HCT116 (cell line): ENCODE measurements around the gene CEP55. TPM values are rescaled to one million over a fixed set of nuclear protein-coding genes. Genes with fewer than 3 reads are reported as not detected.

Experiments used
- ATAC-seq: fragments of 200-7000 bp; cut with Tn5 transposase; 2 replicates; pipeline ENCODE4 v1.9.1; 2020; ENCODE audit warnings: mild to moderate bottlenecking, moderate library complexity
- BruUV-seq: library from RNA; stranded (reverse); fragments of 400-500 nt; replicated peaks from 2 replicates; lab custom pipeline; 2021; lab: Mats Ljungman, UMichigan
- CTCF ChIA-PET: fragments of 300-600 bp; sonication (Branson Sonifier 250); formaldehyde crosslinking; loops from one replicate; lab custom pipeline; 2021; ENCODE audit warnings: antibody characterized with exemption; lab: Charles Lee
- POLR2A ChIA-PET: fragments of 300-600, 350-600 bp; sonication (Branson Sonifier 250); formaldehyde crosslinking; loops from one replicate; lab custom pipeline; 2021; ENCODE audit warnings: antibody characterized with exemption; lab: Charles Lee
- RAD21 ChIA-PET, 2 experiments: fragments of 300-600 bp; sonication (Branson Sonifier 250); formaldehyde crosslinking; loops; one replicate each; lab custom pipeline; 2023; ENCODE audit warnings: low total read pairs in 2 of 2; ENCODE audit not compliant: uncharacterized antibody in 2 of 2, unreplicated experiment in 2 of 2, low non-redundant PET in 1 of 2; lab: Charles Lee
- DNase-seq: peaks from one replicate; pipeline ENCODE4 v3.0.0-alpha.2; 2010; ENCODE audit warnings: low read depth, low spot score
- H2AFZ ChIP-seq: fragments of 200-600 bp; shearing (Covaris generic), sonication (generic); 2 replicates; pipeline ENCODE4 v1.6.1; 2017; ENCODE audit warnings: low read depth, mixed run types, mixed read lengths, antibody characterized with exemption, low read length; ENCODE audit not compliant: poor library complexity, severe bottlenecking
- H3K27ac ChIP-seq: 2 replicates; pipeline ENCODE4 v1.5.1; 2012; ENCODE audit warnings: low read depth, low read length
- H3K27me3 ChIP-seq: fragments of 200-600 bp; sonication (generic); 2 replicates; pipeline ENCODE4 v1.6.1; 2016; ENCODE audit warnings: mixed run types, low read length, mixed read lengths; ENCODE audit not compliant: insufficient read depth
- H3K36me3 ChIP-seq, 2 experiments: fragments of 200-500 bp in 1 of 2; fragments of 200-600 bp in 1 of 2; sonication (Bioruptor generic) in 1 of 2; sonication (generic) in 1 of 2; 2 replicates each; pipeline versions ENCODE4 v1.5.1 to v1.6.1; 2014 to 2016; ENCODE audit warnings: low read length in 2 of 2, inconsistent platforms in 1 of 2, mixed read lengths in 1 of 2, mixed run types in 1 of 2; ENCODE audit not compliant: insufficient read depth in 2 of 2, control insufficient read depth in 1 of 2
- H3K4me1 ChIP-seq, 2 experiments: fragments of 200-600 bp in 1 of 2; sonication (generic) in 1 of 2; 2 replicates each; pipeline versions ENCODE4 v1.5.1 to v1.6.1; 2012 to 2017; ENCODE audit warnings: low read length in 2 of 2, inconsistent platforms in 1 of 2, mild to moderate bottlenecking in 1 of 2, mixed read lengths in 1 of 2, mixed run types in 1 of 2, moderate library complexity in 1 of 2; ENCODE audit not compliant: insufficient read depth in 2 of 2, control insufficient read depth in 1 of 2
- H3K4me2 ChIP-seq: fragments of 200-600 bp; sonication (generic); 2 replicates; pipeline ENCODE4 v1.6.1; 2017; ENCODE audit warnings: mixed run types, low read length, mixed read lengths
- H3K4me3 ChIP-seq, 2 experiments: fragments of 200-600 bp in 1 of 2; sonication (generic) in 1 of 2; replicated peaks in 1 of 2; 2 replicates each; pipeline ENCODE4 v1.5.1; 2011 to 2016; ENCODE audit warnings: low read length in 2 of 2, control low read depth in 1 of 2, low read depth in 1 of 2, mild to moderate bottlenecking in 1 of 2, mixed read lengths in 1 of 2, mixed run types in 1 of 2
- H3K79me2 ChIP-seq: fragments of 200-600 bp; sonication (generic); 2 replicates; pipeline ENCODE4 v1.6.1; 2017; ENCODE audit warnings: mild to moderate bottlenecking, mixed run types, low read length, moderate library complexity, mixed read lengths; ENCODE audit not compliant: insufficient read depth
- H3K9ac ChIP-seq: fragments of 200-600 bp; sonication (generic); 2 replicates; pipeline ENCODE4 v1.6.1; 2016; ENCODE audit warnings: low read length, mixed read lengths
- H3K9me2 ChIP-seq: fragments of 200-600 bp; sonication (generic), shearing (Covaris generic); 2 replicates; pipeline ENCODE4 v1.6.1; 2017; ENCODE audit warnings: mixed run types, mild to moderate bottlenecking, moderate library complexity; ENCODE audit not compliant: insufficient read depth
- H3K9me3 ChIP-seq, 2 experiments: fragments of 200-500 bp in 1 of 2; fragments of 200-600 bp in 1 of 2; sonication (Bioruptor generic) in 1 of 2; sonication (generic) in 1 of 2; 2 replicates each; pipeline ENCODE4 v1.6.1; 2014 to 2017; ENCODE audit warnings: low read length in 2 of 2, mixed read lengths in 2 of 2, inconsistent platforms in 1 of 2, low read depth in 1 of 2, mild to moderate bottlenecking in 1 of 2, mixed run types in 1 of 2, moderate library complexity in 1 of 2; ENCODE audit not compliant: control insufficient read depth in 1 of 2, insufficient read depth in 1 of 2
- H4K20me1 ChIP-seq: fragments of 200-600 bp; sonication (generic), shearing (Covaris generic); 2 replicates; pipeline ENCODE4 v1.6.1; 2017; ENCODE audit warnings: mixed run types, mild to moderate bottlenecking, moderate library complexity; ENCODE audit not compliant: insufficient read depth
- CEBPB ChIP-seq: IDR thresholded peaks from 2 replicates; pipeline ENCODE4 v1.6.1; 2012; ENCODE audit warnings: low read depth
- EGR1 ChIP-seq: IDR thresholded peaks from 2 replicates; pipeline ENCODE4 v1.6.1; 2012; ENCODE audit warnings: low read depth
- SIN3A ChIP-seq: IDR thresholded peaks from 2 replicates; pipeline ENCODE4 v1.6.1; 2012; ENCODE audit warnings: low read depth
- SRF ChIP-seq: IDR thresholded peaks from 2 replicates; pipeline ENCODE4 v1.6.1; 2012; ENCODE audit warnings: low read depth
- TCF7L2 ChIP-seq: IDR thresholded peaks from 2 replicates; pipeline ENCODE4 v1.7.0; 2011; ENCODE audit warnings: borderline replicate concordance, inconsistent platforms; ENCODE audit not compliant: insufficient read depth, insufficient read length; ENCODE audit errors: extremely low read depth
- intact Hi-C: fragments of 100-400 bp; cut with micrococcal nuclease; formaldehyde crosslinking; loops from 2 replicates; pipeline ENCODE4 v1.10.0; 2022
- total RNA-seq: library from RNA; stranded (reverse); gene quantifications from one replicate; pipeline ENCODE4 v1.2.1, GENCODE V29; 2021; ENCODE audit not compliant: unreplicated experiment

CEP55 gene
- total RNA-seq, 1 experiment from 2014 or later = 63.7 TPM

DNA sequence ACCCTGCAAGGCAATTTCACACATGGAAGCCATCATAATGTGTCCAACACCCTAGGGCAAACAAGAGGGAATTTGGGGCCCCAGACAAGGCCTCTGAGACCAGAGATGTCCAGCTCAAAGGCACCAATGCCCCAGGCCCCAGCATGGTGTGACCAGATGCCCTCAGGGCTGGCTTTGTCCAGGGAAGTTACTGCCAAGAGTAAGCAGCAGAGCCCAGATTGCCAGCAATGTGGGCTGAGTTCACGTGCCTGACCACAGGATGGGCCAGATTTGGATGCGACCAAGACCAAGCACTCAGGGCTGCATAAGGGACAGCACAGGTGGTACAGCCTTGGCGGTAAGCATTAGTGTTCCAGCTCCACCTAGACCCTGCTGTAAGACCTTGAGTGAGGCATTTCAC, 27.0 kb upstream of the CEP55 start:
- CTCF ChIA-PET = interaction anchor here (2.6 to 4.3 kb wide), 2 partner anchors 13 to 93 kb away, joined by 11 to 27 read pairs; partner anchors contain the start of gene MYOF
- TF ChIP-seq SRF (no peak), SIN3A (no peak), CEBPB (no peak)
- peak overlapping the region; percentile 98 for H3K27ac ChIP-seq

DNA sequence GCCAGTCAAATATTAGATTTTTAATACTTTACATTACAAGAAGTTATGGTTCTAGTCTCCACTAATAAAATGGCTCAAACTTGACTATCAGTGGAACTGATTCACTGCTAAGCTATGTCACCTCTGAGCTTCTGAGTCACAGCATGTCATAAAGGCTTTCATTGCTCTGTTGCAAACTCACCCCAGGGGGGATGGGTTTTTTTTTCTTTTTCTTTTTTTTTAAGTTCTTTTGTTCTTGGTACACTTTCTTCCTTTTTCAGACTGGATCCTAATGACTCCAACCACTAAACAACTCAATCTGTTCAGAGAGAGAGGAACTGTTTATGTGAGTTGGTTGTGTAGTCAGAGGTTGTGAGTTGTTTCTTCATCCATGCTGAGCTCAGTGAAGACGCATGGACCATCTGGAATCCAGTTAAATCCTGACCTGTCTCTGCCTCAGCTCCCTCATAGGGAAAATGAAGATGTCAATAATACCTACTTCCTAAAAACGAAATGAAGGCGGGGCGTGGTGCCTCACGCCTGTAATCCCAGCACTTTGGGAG, 25.2 kb upstream of the CEP55 start:
- POLR2A ChIA-PET = interaction anchor here (0.7 to 3.0 kb wide), 13 partner anchors 9 to 94 kb away, joined by 3 to 21 read pairs (median 9); partner anchors contain the start of genes CEP55 and MYOF
- CTCF ChIA-PET = interaction anchor here (1.5 to 4.3 kb wide), 3 partner anchors 11 to 95 kb away, joined by 4 to 27 read pairs (median 12); partner anchors contain the start of gene MYOF
- intact Hi-C loops = loop anchor here (1.0 kb wide), 1 partner anchor 34 kb away; no protein-coding TSS in a partner anchor
- no peak for TF ChIP-seq EGR1
- peak; percentile 84 for TF ChIP-seq TCF7L2
- BruUV-seq = TSS peak; percentile 30
- H3K36me3 ChIP-seq = peaks cover 0 to 26% of the 10 kb centered on the region in 2 experiments; a peak in 1 of 4 replicates
- no peaks in the 10 kb centered on the region for H3K27me3 ChIP-seq
- H3K4me3 ChIP-seq = peak overlapping the region in 1 of 2 experiments; percentile 36; a peak in 1 of 4 replicates
- H2AFZ ChIP-seq = no peak overlapping the region
- RAD21 ChIA-PET = interaction anchor here in 1 of 2 experiments (0.7 to 1.3 kb wide), 3 partner anchors 26 to 91 kb away, joined by 3 read pairs; no protein-coding TSS in a partner anchor
- H3K9ac ChIP-seq = peak overlapping the region; percentile 55
- H3K27ac ChIP-seq = peak overlapping the region; percentile 98
- ATAC-seq (peak; percentile 37), DNase-seq (peak; percentile 95)
- peaks cover 83 to 96% of the 10 kb centered on the region in 2 experiments for H3K4me1 ChIP-seq
- peak overlapping the region; percentile 65 for H3K4me2 ChIP-seq
- no peaks in the 10 kb centered on the region for H4K20me1 ChIP-seq
- peaks cover 83% of the 10 kb centered on the region for H3K79me2 ChIP-seq
- no peaks in the 10 kb centered on the region for H3K9me3 ChIP-seq
- H3K9me2 ChIP-seq = no peaks in the 10 kb centered on the region

More for the DNA sequence above, 27.0 kb upstream of the CEP55 start:
- DNase-seq (no peak), ATAC-seq (no peak)
- no TSS peak for BruUV-seq
- no peaks in the 10 kb centered on the region for H3K27me3 ChIP-seq
- peak overlapping the region; percentile 81 for H3K9ac ChIP-seq
- H2AFZ ChIP-seq = no peak overlapping the region
- H3K4me1 ChIP-seq = peaks cover 87 to 96% of the 10 kb centered on the region in 2 experiments
- H3K36me3 ChIP-seq = peaks cover 0 to 26% of the 10 kb centered on the region in 2 experiments; a peak in 1 of 4 replicates
- no peaks in the 10 kb centered on the region for H3K9me2 ChIP-seq
- H3K4me2 ChIP-seq = peak overlapping the region; percentile 72
- POLR2A ChIA-PET = interaction anchor here (1.8 to 3.0 kb wide), 6 partner anchors 8 to 89 kb away, joined by 4 to 21 read pairs (median 10); partner anchors contain the start of genes CEP55 and MYOF
- H4K20me1 ChIP-seq = no peaks in the 10 kb centered on the region
- peaks cover 87% of the 10 kb centered on the region for H3K79me2 ChIP-seq
- RAD21 ChIA-PET = interaction anchor here (1.5 to 2.4 kb wide), 2 partner anchors 13 kb away, joined by 6 to 8 read pairs; partner anchors contain the start of gene MYOF (in 2 of the 2)
- intact Hi-C loops = no loop called here
- no peaks in the 10 kb centered on the region for H3K9me3 ChIP-seq
- H3K4me3 ChIP-seq = no peak overlapping the region
